ENCODE measurements around the gene SUMO1. TPM values are rescaled to one million over a fixed set of nuclear protein-coding genes. Genes with fewer than 3 reads are reported as not detected.

The SUMO1 gene
- total RNA-seq, 1 experiment from 2014 or later, result 164 TPM

GRCh38 chr2:202171241-202171825 is 67.1 kb downstream of the SUMO1 start:
- CTCF ChIA-PET, result no interaction called here

GRCh38 chr2:202169832-202170424 is 68.5 kb downstream of the SUMO1 start:
- CTCF ChIA-PET, result no interaction called here
- BruUV-seq (replicated peaks), result no TSS peak
- no peaks in the 10 kb centered on the region for H3K27me3 Mint-ChIP-seq (ENCODE audit: unreplicated experiment)
- H3K36me3 Mint-ChIP-seq (ENCODE audit: insufficient read depth, unreplicated experiment), result no peaks in the 10 kb centered on the region
- no peak for DNase-seq
- H3K4me1 Mint-ChIP-seq (ENCODE audit: low read depth, unreplicated experiment), result peaks cover 13% of the 10 kb centered on the region
- intact Hi-C loops (cut with micrococcal nuclease; ENCODE audit: unreplicated experiment), result no loop called here
- no peak overlapping the region for H3K4me3 Mint-ChIP-seq (ENCODE audit: low read depth, unreplicated experiment)
- TF ChIP-seq CTCF (IDR thresholded peaks at IDR 0.05; ENCODE audit: unreplicated experiment), result no peak
- H3K9me3 Mint-ChIP-seq (ENCODE audit: low read depth, unreplicated experiment), result no peaks in the 10 kb centered on the region
- no peak overlapping the region for H3K27ac Mint-ChIP-seq (ENCODE audit: unreplicated experiment)

More at GRCh38 chr2:202171241-202171825, 67.1 kb downstream of the SUMO1 start:
- no peak overlapping the region for H3K4me3 Mint-ChIP-seq (ENCODE audit: low read depth, unreplicated experiment)
- H3K36me3 Mint-ChIP-seq (ENCODE audit: insufficient read depth, unreplicated experiment), result no peaks in the 10 kb centered on the region
- intact Hi-C loops (cut with micrococcal nuclease; ENCODE audit: unreplicated experiment), result no loop called here
- H3K27me3 Mint-ChIP-seq (ENCODE audit: unreplicated experiment), result no peaks in the 10 kb centered on the region
- TF ChIP-seq CTCF (IDR thresholded peaks at IDR 0.05; ENCODE audit: unreplicated experiment), result no peak
- H3K9me3 Mint-ChIP-seq (ENCODE audit: low read depth, unreplicated experiment), result no peaks in the 10 kb centered on the region
- H3K4me1 Mint-ChIP-seq (ENCODE audit: low read depth, unreplicated experiment), result peaks cover 13% of the 10 kb centered on the region
- BruUV-seq (replicated peaks), result no TSS peak
- H3K27ac Mint-ChIP-seq (ENCODE audit: unreplicated experiment), result no peak overlapping the region
- DNase-seq, result no peak

- H3K27ac Mint-ChIP-seq (ENCODE audit: unreplicated experiment), result no peak overlapping the region
- H3K27me3 Mint-ChIP-seq (ENCODE audit: unreplicated experiment), result no peaks in the 10 kb centered on the region
- intact Hi-C loops (cut with micrococcal nuclease; ENCODE audit: unreplicated experiment), result no loop called here
- no peak for DNase-seq
- H3K36me3 Mint-ChIP-seq (ENCODE audit: insufficient read depth, unreplicated experiment), result no peaks in the 10 kb centered on the region
- CTCF ChIA-PET, result no interaction called here
- no TSS peak for BruUV-seq (replicated peaks)
- H3K4me1 Mint-ChIP-seq (ENCODE audit: low read depth, unreplicated experiment), result peaks cover 13% of the 10 kb centered on the region
- H3K4me3 Mint-ChIP-seq (ENCODE audit: low read depth, unreplicated experiment), result no peak overlapping the region
- H3K9me3 Mint-ChIP-seq (ENCODE audit: low read depth, unreplicated experiment), result no peaks in the 10 kb centered on the region
- no peak for TF ChIP-seq CTCF (IDR thresholded peaks at IDR 0.05; ENCODE audit: unreplicated experiment)
These were observed 69.3 kb downstream of the SUMO1 start for GRCh38 chr2:202169131-202169530.

- CTCF ChIA-PET, result no interaction called here
- Mint-ChIP-seq H3K27ac (ENCODE audit: unreplicated experiment) (no peak overlapping the region), H3K9me3 (ENCODE audit: low read depth, unreplicated experiment) (no peaks in the 10 kb centered on the region), H3K27me3 (ENCODE audit: unreplicated experiment) (no peaks in the 10 kb centered on the region), H3K4me1 (ENCODE audit: low read depth, unreplicated experiment) (no peaks in the 10 kb centered on the region), H3K4me3 (ENCODE audit: low read depth, unreplicated experiment) (no peak overlapping the region), H3K36me3 (ENCODE audit: insufficient read depth, unreplicated experiment) (no peaks in the 10 kb centered on the region)
- DNase-seq, result no peak
- TF ChIP-seq CTCF (IDR thresholded peaks at IDR 0.05; ENCODE audit: unreplicated experiment), result no peak
- intact Hi-C loops (cut with micrococcal nuclease; ENCODE audit: unreplicated experiment), result no loop called here
- no TSS peak for BruUV-seq (replicated peaks)
These were observed 72.5 kb downstream of the SUMO1 start for GRCh38 chr2:202165945-202166344.
